HEK293 (cell line): Measurements from ENCODE around the gene PLEKHG3.

Experiments
- CTCF ChIA-PET: fragments of 350-600 bp; formaldehyde crosslinking; extraction: SDS; loops from one replicate; lab custom pipeline; 2021; ENCODE audit warnings: antibody characterized with exemption; lab: Yijun Ruan, JAX
- POLR2A ChIA-PET: fragments of 300-600 bp; formaldehyde crosslinking; extraction: SDS; loops from one replicate; lab custom pipeline; 2020; ENCODE audit warnings: antibody characterized with exemption, inconsistent platforms; lab: Yijun Ruan, JAX
- H3K27ac ChIP-seq: fragments of 200-500 bp; sonication (Bioruptor generic); 2 replicates; pipeline ENCODE4 v1.5.1; 2014; ENCODE audit warnings: low read depth, low read length, control low read depth, inconsistent platforms; ENCODE audit errors: extremely low read depth
- H3K36me3 ChIP-seq, 2 experiments: fragments of 200-500 bp in 1 of 2; sonication (Bioruptor generic) in 1 of 2; 1 replicate in 1 of 2; 2 replicates in 1 of 2; pipeline ENCODE4 v1.5.1; 2014 to 2017; ENCODE audit warnings: inconsistent platforms in 2 of 2, low read length in 2 of 2; ENCODE audit not compliant: control insufficient read depth in 2 of 2, insufficient read depth in 1 of 2
- H3K4me1 ChIP-seq: fragments of 200-500 bp; sonication (Bioruptor generic); 2 replicates; pipeline ENCODE4 v1.5.1; 2014; ENCODE audit warnings: mild to moderate bottlenecking, low read length, inconsistent platforms; ENCODE audit not compliant: control insufficient read depth, insufficient read depth
- H3K4me3 ChIP-seq: 2 replicates; pipeline ENCODE4 v1.5.1; 2011; ENCODE audit warnings: low read depth, mild to moderate bottlenecking, control low read depth, low read length, moderate library complexity
- H3K9me3 ChIP-seq: fragments of 200-500 bp; sonication (Bioruptor generic); 2 replicates; pipeline ENCODE4 v1.5.1; 2014; ENCODE audit warnings: low read depth, low read length, inconsistent platforms; ENCODE audit not compliant: control insufficient read depth, insufficient read depth
- BCL11A ChIP-seq: fragments of 450-650 bp; formaldehyde crosslinking; IDR thresholded peaks from 2 replicates; pipeline ENCODE4 v1.5.1; 2016; ENCODE audit warnings: low read depth, missing biosample characterization, missing genetic modification characterization
- BCL11B ChIP-seq: fragments of 450-650 bp; formaldehyde crosslinking; IDR thresholded peaks from 2 replicates; pipeline ENCODE4 v1.5.1; 2016; ENCODE audit warnings: low read depth, missing biosample characterization, missing genetic modification characterization
- KLF7 ChIP-seq: fragments of 450-650 bp; formaldehyde crosslinking; IDR thresholded peaks from 2 replicates; pipeline ENCODE4 v1.5.1; 2016; ENCODE audit warnings: missing biosample characterization, missing genetic modification characterization, borderline replicate concordance
- MZF1 ChIP-seq: fragments of 450-650 bp; formaldehyde crosslinking; IDR thresholded peaks from 2 replicates; pipeline ENCODE4 v1.5.1; 2017; ENCODE audit warnings: missing biosample characterization, missing genetic modification characterization, borderline replicate concordance
- PATZ1 ChIP-seq: fragments of 450-650 bp; formaldehyde crosslinking; IDR thresholded peaks from 2 replicates; pipeline ENCODE4 v1.5.1; 2016; ENCODE audit warnings: missing biosample characterization, missing genetic modification characterization
- PRDM4 ChIP-seq: fragments of 450-650 bp; formaldehyde crosslinking; IDR thresholded peaks from 2 replicates; pipeline ENCODE4 v1.5.1; 2017; ENCODE audit warnings: missing biosample characterization, missing genetic modification characterization
- ZBTB48 ChIP-seq: fragments of 450-650 bp; formaldehyde crosslinking; IDR thresholded peaks from 2 replicates; pipeline ENCODE4 v1.5.1; 2016; ENCODE audit warnings: missing biosample characterization, missing genetic modification characterization
- ZNF132 ChIP-seq: fragments of 450-650 bp; formaldehyde crosslinking; IDR thresholded peaks from 2 replicates; pipeline ENCODE4 v1.5.1; 2017; ENCODE audit warnings: missing biosample characterization, missing genetic modification characterization, borderline replicate concordance
- ZNF16 ChIP-seq: fragments of 450-650 bp; formaldehyde crosslinking; IDR thresholded peaks from 2 replicates; pipeline ENCODE4 v1.5.1; 2016; ENCODE audit warnings: low read depth, missing biosample characterization, missing genetic modification characterization
- ZNF248 ChIP-seq: fragments of 450-650 bp; formaldehyde crosslinking; IDR thresholded peaks from 2 replicates; pipeline ENCODE4 v1.5.1; 2017; ENCODE audit warnings: missing biosample characterization, missing genetic modification characterization
- ZNF362 ChIP-seq: fragments of 450-650 bp; formaldehyde crosslinking; IDR thresholded peaks from 2 replicates; pipeline ENCODE4 v1.5.1; 2016; ENCODE audit warnings: missing biosample characterization, missing genetic modification characterization
- ZNF37A ChIP-seq: fragments of 450-650 bp; IDR thresholded peaks from 2 replicates; pipeline ENCODE4 v1.5.1; 2018; ENCODE audit warnings: missing biosample characterization, missing genetic modification characterization
- ZNF398 ChIP-seq: fragments of 450-650 bp; formaldehyde crosslinking; IDR thresholded peaks from 2 replicates; pipeline ENCODE4 v1.5.1; 2017; ENCODE audit warnings: missing biosample characterization, missing genetic modification characterization
- ZNF426 ChIP-seq: fragments of 450-650 bp; formaldehyde crosslinking; IDR thresholded peaks from 2 replicates; pipeline ENCODE4 v1.5.1; 2017; ENCODE audit warnings: missing biosample characterization, missing genetic modification characterization, mild to moderate bottlenecking, inconsistent platforms, moderate library complexity
- ZNF48 ChIP-seq: fragments of 450-650 bp; formaldehyde crosslinking; IDR thresholded peaks from 2 replicates; pipeline ENCODE4 v1.5.1; 2016; ENCODE audit warnings: missing biosample characterization, missing genetic modification characterization
- ZNF623 ChIP-seq: fragments of 450-650 bp; formaldehyde crosslinking; IDR thresholded peaks from 2 replicates; pipeline ENCODE4 v1.5.1; 2016; ENCODE audit warnings: missing biosample characterization, missing genetic modification characterization
- ZNF843 ChIP-seq: fragments of 450-650 bp; formaldehyde crosslinking; IDR thresholded peaks from 2 replicates; pipeline ENCODE4 v1.5.1; 2016; ENCODE audit warnings: missing biosample characterization, missing genetic modification characterization
- ZSCAN30 ChIP-seq: fragments of 450-650 bp; IDR thresholded peaks from 2 replicates; pipeline ENCODE4 v1.5.1; 2018; ENCODE audit warnings: missing biosample characterization, mild to moderate bottlenecking, missing genetic modification characterization, moderate library complexity
- ZSCAN4 ChIP-seq: fragments of 450-650 bp; formaldehyde crosslinking; IDR thresholded peaks from 2 replicates; pipeline ENCODE4 v1.5.1; 2017; ENCODE audit warnings: missing biosample characterization, missing genetic modification characterization
- TF ChIP-seq, protein P1 (sequence below): fragments of 450-650 bp; formaldehyde crosslinking; IDR thresholded peaks from 2 replicates; pipeline ENCODE4 v1.5.0; 2017; ENCODE audit warnings: missing biosample characterization, missing genetic modification characterization, borderline replicate concordance
- TF ChIP-seq, protein P2 (sequence below): fragments of 450-650 bp; formaldehyde crosslinking; IDR thresholded peaks from 2 replicates; pipeline ENCODE4 v1.5.1; 2016; ENCODE audit warnings: missing biosample characterization, missing genetic modification characterization

PLEKHG3 gene

DNA sequence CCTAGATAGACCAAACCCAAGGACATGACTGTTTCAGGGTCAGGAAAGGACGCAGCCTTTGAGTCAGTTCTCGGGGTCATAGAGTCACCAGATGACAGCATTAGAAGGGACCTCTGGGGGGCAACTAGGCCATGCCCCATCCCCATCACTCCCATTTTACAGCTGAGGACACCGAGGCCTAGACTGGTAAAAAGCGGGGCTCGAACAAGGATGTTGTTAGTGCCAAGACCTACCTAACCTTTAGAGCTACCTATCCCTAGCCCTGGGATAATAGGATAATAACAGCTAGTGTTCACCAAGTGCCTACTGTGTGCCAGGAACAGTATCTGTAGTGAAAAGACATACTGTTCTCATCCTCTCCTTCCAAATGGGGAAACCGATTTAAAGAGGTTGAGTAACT, 48.7 kb downstream of the PLEKHG3 start:
- no peak overlapping the region for H3K4me3 ChIP-seq
- ChIA-PET CTCF (no interaction called here), POLR2A (no interaction called here)
- no peak overlapping the region for H3K27ac ChIP-seq
- peaks cover 0 to 7% of the 10 kb centered on the region in 2 experiments; a peak in 1 of 3 replicates for H3K36me3 ChIP-seq
- TF ChIP-seq, protein P1, sequence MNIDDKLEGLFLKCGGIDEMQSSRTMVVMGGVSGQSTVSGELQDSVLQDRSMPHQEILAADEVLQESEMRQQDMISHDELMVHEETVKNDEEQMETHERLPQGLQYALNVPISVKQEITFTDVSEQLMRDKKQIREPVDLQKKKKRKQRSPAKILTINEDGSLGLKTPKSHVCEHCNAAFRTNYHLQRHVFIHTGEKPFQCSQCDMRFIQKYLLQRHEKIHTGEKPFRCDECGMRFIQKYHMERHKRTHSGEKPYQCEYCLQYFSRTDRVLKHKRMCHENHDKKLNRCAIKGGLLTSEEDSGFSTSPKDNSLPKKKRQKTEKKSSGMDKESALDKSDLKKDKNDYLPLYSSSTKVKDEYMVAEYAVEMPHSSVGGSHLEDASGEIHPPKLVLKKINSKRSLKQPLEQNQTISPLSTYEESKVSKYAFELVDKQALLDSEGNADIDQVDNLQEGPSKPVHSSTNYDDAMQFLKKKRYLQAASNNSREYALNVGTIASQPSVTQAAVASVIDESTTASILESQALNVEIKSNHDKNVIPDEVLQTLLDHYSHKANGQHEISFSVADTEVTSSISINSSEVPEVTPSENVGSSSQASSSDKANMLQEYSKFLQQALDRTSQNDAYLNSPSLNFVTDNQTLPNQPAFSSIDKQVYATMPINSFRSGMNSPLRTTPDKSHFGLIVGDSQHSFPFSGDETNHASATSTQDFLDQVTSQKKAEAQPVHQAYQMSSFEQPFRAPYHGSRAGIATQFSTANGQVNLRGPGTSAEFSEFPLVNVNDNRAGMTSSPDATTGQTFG: no peak
- TF ChIP-seq BCL11A (tag by site-specific recombination) (no peak), ZNF362 (tag by site-specific recombination) (no peak), KLF7 (tag by site-specific recombination) (no peak), ZNF398 (tag by site-specific recombination) (no peak), ZNF248 (tag by site-specific recombination) (no peak), ZNF37A (tag by site-specific recombination) (no peak), ZNF132 (no peak), BCL11B (tag by site-specific recombination) (no peak), ZBTB48 (tag by site-specific recombination) (no peak), ZNF623 (tag by site-specific recombination) (no peak), ZNF843 (tag by site-specific recombination) (no peak), MZF1 (tag by site-specific recombination) (no peak), ZSCAN30 (tag by site-specific recombination) (no peak)
- H3K4me1 ChIP-seq: peaks cover 2% of the 10 kb centered on the region
- H3K9me3 ChIP-seq: no peaks in the 10 kb centered on the region

DNA sequence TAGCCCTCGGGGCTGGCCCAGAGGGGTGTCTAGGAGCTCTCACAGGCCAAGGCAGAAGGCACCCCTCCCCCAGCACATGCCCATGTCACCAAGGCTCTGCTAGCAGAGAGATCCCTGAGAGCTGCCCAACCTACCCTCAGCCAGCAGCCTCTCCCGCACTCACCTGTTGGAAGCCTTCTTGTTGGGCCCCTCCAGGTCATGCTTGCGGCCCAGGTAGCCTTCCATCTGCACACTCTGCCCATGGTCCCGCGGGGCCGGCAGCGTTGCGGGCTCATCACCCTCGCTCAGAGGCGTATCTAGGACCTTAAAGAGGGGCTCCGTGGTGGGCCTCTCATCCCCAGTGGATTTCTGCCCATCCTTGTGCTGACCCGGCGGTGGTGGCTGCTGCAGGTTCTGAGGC, 49.1 kb downstream of the PLEKHG3 start:
- ChIA-PET POLR2A (no interaction called here), CTCF (no interaction called here)
- H3K4me1 ChIP-seq: peaks cover 6% of the 10 kb centered on the region
- peaks cover 0 to 2% of the 10 kb centered on the region in 2 experiments; a peak in 1 of 3 replicates for H3K36me3 ChIP-seq
- no peaks in the 10 kb centered on the region for H3K9me3 ChIP-seq
- no peak overlapping the region for H3K4me3 ChIP-seq
- H3K27ac ChIP-seq: no peak overlapping the region
- TF ChIP-seq ZNF426 (tag by site-specific recombination): no peak
- no peak for TF ChIP-seq ZNF48 (tag by site-specific recombination)
- no peak for TF ChIP-seq ZSCAN4 (tag by site-specific recombination)
- no peak for TF ChIP-seq PRDM4 (tag by site-specific recombination)
- no peak for TF ChIP-seq ZNF16 (tag by site-specific recombination)
- TF ChIP-seq, protein P2, sequence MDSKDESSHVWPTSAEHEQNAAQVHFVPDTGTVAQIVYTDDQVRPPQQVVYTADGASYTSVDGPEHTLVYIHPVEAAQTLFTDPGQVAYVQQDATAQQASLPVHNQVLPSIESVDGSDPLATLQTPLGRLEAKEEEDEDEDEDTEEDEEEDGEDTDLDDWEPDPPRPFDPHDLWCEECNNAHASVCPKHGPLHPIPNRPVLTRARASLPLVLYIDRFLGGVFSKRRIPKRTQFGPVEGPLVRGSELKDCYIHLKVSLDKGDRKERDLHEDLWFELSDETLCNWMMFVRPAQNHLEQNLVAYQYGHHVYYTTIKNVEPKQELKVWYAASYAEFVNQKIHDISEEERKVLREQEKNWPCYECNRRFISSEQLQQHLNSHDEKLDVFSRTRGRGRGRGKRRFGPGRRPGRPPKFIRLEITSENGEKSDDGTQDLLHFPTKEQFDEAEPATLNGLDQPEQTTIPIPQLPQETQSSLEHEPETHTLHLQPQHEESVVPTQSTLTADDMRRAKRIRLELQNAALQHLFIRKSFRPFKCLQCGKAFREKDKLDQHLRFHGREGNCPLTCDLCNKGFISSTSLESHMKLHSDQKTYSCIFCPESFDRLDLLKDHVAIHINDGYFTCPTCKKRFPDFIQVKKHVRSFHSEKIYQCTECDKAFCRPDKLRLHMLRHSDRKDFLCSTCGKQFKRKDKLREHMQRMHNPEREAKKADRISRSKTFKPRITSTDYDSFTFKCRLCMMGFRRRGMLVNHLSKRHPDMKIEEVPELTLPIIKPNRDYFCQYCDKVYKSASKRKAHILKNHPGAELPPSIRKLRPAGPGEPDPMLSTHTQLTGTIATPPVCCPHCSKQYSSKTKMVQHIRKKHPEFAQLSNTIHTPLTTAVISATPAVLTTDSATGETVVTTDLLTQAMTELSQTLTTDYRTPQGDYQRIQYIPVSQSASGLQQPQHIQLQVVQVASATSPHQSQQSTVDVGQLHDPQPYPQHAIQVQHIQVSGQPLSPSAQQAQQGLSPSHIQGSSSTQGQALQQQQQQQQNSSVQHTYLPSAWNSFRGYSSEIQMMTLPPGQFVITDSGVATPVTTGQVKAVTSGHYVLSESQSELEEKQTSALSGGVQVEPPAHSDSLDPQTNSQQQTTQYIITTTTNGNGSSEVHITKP (tag by site-specific recombination): no peak
- no peak for TF ChIP-seq PATZ1 (tag by site-specific recombination)
